ENCODE results near the gene GPR135. TPM values are rescaled to one million over a fixed set of nuclear protein-coding genes. Genes with fewer than 3 reads are reported as not detected.

Gene GPR135
- total and polyA plus RNA-seq, 2 of the 13 experiments (the other 11 are each of a cell fraction or from before 2014, with no cell fraction given), result 0.46 to 1.3 TPM

DNA sequence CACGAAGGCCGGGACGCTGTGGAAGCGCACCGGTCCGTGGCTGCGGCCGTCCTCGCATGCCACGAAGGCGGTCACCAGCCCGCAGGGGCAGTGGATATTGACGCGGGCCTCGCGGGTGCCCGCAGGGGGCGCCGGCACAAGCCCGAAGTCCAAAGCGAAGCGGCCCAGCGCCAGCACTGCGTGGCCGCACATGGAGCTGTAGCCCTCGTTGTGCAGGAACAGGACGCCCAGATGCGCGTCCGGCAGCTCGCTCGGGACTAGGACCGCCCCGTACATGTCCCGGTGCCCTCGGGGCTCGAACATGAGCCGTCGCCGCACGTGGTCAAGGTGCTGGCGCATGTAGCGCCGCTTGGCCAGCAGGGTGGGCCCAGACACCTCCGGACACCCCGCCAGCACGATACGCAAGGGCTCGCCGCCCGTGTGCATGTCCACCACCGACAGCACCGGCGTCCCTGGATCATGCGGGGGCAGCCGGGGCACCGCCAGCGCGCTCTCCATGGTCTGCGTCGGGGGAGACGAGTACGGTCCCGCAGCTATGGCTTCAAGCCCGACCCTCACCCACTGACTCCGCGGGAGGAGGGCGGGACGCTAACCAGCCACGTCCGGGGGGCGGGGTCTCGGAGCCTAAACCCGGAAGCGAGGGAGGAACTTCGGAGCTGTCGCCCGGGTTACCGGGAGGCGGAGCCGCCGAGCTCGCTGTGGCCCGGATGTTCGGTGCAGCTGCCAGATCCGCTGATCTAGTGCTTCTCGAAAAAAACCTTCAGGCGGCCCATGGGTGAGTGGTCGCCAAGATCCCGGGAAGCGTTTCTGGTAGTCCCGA is 18.8 kb upstream of the GPR135 start, which contains the start of the genes JKAMP and L3HYPDH (continued):
- TF ChIP-seq ZNF326 (CRISPR knock-in tag; IDR thresholded peaks at IDR 0.05; ENCODE audit: borderline replicate concordance) (no peak), STAG1 (CRISPR knock-in tag; IDR thresholded peaks at IDR 0.05) (peak; percentile 29; the same call in 1 of the 2 replicates), FOXA3 (CRISPR knock-in tag; IDR thresholded peaks at IDR 0.05) (peak; percentile 56; the same call in 1 of the 2 replicates), ZNF777 (CRISPR knock-in tag; IDR thresholded peaks at IDR 0.05) (peak; percentile 94), BORCS8-MEF2B (CRISPR knock-in tag; IDR thresholded peaks at IDR 0.05) (peak; percentile 98), MTF2 (CRISPR knock-in tag; IDR thresholded peaks at IDR 0.05; ENCODE audit: borderline replicate concordance) (peak; percentile 68; the same call in 1 of the 2 replicates), ZNF441 (CRISPR knock-in tag; IDR thresholded peaks at IDR 0.05; ENCODE audit: borderline replicate concordance) (peak; percentile 86; the same call in 1 of the 2 replicates), TCF12 (IDR thresholded peaks at IDR 0.05) (no peak), TCF12 (CRISPR knock-in tag; IDR thresholded peaks at IDR 0.05) (peak; percentile 69; the same call in 1 of the 2 replicates), ZNF552 (CRISPR knock-in tag; IDR thresholded peaks at IDR 0.05; ENCODE audit: borderline replicate concordance) (peak; percentile 99), EEA1 (CRISPR knock-in tag; IDR thresholded peaks at IDR 0.05; ENCODE audit: borderline replicate concordance) (peak; percentile 24; the same call in 1 of the 2 replicates), NFKBIZ (CRISPR knock-in tag; IDR thresholded peaks at IDR 0.05) (no peak), ZNF83 (CRISPR knock-in tag; IDR thresholded peaks at IDR 0.05; ENCODE audit: borderline replicate concordance) (peak; percentile 65; the same call in 1 of the 2 replicates), ZNF205 (CRISPR knock-in tag; IDR thresholded peaks at IDR 0.05) (peak; percentile 65; the same call in 1 of the 2 replicates)
- TF ChIP-seq, protein P1, sequence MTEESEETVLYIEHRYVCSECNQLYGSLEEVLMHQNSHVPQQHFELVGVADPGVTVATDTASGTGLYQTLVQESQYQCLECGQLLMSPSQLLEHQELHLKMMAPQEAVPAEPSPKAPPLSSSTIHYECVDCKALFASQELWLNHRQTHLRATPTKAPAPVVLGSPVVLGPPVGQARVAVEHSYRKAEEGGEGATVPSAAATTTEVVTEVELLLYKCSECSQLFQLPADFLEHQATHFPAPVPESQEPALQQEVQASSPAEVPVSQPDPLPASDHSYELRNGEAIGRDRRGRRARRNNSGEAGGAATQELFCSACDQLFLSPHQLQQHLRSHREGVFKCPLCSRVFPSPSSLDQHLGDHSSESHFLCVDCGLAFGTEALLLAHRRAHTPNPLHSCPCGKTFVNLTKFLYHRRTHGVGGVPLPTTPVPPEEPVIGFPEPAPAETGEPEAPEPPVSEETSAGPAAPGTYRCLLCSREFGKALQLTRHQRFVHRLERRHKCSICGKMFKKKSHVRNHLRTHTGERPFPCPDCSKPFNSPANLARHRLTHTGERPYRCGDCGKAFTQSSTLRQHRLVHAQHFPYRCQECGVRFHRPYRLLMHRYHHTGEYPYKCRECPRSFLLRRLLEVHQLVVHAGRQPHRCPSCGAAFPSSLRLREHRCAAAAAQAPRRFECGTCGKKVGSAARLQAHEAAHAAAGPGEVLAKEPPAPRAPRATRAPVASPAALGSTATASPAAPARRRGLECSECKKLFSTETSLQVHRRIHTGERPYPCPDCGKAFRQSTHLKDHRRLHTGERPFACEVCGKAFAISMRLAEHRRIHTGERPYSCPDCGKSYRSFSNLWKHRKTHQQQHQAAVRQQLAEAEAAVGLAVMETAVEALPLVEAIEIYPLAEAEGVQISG (CRISPR knock-in tag; IDR thresholded peaks at IDR 0.05), result peak; percentile 82; the same call in 1 of the 2 replicates
- TF ChIP-seq, protein P2, sequence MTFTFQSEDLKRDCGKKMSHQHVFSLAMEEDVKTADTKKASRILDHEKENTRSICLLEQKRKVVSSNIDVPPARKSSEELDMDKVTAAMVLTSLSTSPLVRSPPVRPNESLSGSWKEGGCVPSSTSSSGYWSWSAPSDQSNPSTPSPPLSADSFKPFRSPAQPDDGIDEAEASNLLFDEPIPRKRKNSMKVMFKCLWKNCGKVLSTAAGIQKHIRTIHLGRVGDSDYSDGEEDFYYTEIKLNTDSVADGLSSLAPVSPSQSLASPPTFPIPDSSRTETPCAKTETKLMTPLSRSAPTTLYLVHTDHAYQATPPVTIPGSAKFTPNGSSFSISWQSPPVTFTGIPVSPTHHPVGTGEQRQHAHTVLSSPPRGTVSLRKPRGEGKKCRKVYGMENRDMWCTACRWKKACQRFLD (CRISPR knock-in tag; IDR thresholded peaks at IDR 0.05; ENCODE audit: borderline replicate concordance), result peak; percentile 99
- TF ChIP-seq, protein P3, sequence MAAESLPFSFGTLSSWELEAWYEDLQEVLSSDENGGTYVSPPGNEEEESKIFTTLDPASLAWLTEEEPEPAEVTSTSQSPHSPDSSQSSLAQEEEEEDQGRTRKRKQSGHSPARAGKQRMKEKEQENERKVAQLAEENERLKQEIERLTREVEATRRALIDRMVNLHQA (CRISPR knock-in tag; IDR thresholded peaks at IDR 0.05), result no peak
- TF ChIP-seq, protein P4, sequence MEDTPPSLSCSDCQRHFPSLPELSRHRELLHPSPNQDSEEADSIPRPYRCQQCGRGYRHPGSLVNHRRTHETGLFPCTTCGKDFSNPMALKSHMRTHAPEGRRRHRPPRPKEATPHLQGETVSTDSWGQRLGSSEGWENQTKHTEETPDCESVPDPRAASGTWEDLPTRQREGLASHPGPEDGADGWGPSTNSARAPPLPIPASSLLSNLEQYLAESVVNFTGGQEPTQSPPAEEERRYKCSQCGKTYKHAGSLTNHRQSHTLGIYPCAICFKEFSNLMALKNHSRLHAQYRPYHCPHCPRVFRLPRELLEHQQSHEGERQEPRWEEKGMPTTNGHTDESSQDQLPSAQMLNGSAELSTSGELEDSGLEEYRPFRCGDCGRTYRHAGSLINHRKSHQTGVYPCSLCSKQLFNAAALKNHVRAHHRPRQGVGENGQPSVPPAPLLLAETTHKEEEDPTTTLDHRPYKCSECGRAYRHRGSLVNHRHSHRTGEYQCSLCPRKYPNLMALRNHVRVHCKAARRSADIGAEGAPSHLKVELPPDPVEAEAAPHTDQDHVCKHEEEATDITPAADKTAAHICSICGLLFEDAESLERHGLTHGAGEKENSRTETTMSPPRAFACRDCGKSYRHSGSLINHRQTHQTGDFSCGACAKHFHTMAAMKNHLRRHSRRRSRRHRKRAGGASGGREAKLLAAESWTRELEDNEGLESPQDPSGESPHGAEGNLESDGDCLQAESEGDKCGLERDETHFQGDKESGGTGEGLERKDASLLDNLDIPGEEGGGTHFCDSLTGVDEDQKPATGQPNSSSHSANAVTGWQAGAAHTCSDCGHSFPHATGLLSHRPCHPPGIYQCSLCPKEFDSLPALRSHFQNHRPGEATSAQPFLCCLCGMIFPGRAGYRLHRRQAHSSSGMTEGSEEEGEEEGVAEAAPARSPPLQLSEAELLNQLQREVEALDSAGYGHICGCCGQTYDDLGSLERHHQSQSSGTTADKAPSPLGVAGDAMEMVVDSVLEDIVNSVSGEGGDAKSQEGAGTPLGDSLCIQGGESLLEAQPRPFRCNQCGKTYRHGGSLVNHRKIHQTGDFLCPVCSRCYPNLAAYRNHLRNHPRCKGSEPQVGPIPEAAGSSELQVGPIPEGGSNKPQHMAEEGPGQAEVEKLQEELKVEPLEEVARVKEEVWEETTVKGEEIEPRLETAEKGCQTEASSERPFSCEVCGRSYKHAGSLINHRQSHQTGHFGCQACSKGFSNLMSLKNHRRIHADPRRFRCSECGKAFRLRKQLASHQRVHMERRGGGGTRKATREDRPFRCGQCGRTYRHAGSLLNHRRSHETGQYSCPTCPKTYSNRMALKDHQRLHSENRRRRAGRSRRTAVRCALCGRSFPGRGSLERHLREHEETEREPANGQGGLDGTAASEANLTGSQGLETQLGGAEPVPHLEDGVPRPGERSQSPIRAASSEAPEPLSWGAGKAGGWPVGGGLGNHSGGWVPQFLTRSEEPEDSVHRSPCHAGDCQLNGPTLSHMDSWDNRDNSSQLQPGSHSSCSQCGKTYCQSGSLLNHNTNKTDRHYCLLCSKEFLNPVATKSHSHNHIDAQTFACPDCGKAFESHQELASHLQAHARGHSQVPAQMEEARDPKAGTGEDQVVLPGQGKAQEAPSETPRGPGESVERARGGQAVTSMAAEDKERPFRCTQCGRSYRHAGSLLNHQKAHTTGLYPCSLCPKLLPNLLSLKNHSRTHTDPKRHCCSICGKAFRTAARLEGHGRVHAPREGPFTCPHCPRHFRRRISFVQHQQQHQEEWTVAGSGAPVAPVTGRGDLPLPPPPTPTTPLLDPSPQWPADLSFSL (CRISPR knock-in tag; IDR thresholded peaks at IDR 0.05), result peak; percentile 31; the same call in 1 of the 2 replicates

Measured in HepG2 (cell line).